HepG2 (cell line): ENCODE measurements around the gene HYPK. TPM values are rescaled to one million over a fixed set of nuclear protein-coding genes. Genes with fewer than 3 reads are reported as not detected.
A peak's percentile ranks its signal among the peaks of the same experiment; 100 is the strongest.

Experiments used
- BRCA1 ChIP-seq: sonication (generic); formaldehyde crosslinking; IDR thresholded peaks from 2 replicates; pipeline ENCODE4 v1.4.0; 2020; ENCODE audit warnings: missing genetic modification reagents
- CHD4 ChIP-seq: fragments of 200-600 bp; sonication (generic); IDR thresholded peaks from 2 replicates; pipeline ENCODE4 v1.7.0; 2017; ENCODE audit warnings: mild to moderate bottlenecking, low read length, borderline replicate concordance
- FOSL2 ChIP-seq: sonication (generic); formaldehyde crosslinking; IDR thresholded peaks from 2 replicates; pipeline ENCODE4 v1.4.0; 2020; ENCODE audit warnings: missing genetic modification reagents
- GABPB1 ChIP-seq: IDR thresholded peaks from 2 replicates; pipeline ENCODE4 v1.6.1; 2016; ENCODE audit warnings: mild to moderate bottlenecking, missing genetic modification reagents, moderate library complexity, missing compliant biosample characterization
- HDAC6 ChIP-seq: fragments of 200-600 bp; sonication (generic); IDR thresholded peaks from 2 replicates; pipeline ENCODE4 v1.7.0; 2017; ENCODE audit warnings: mild to moderate bottlenecking, antibody characterized with exemption, low read length, low read depth
- HMGA1 ChIP-seq: sonication (generic); formaldehyde crosslinking; conservative IDR thresholded peaks from 2 replicates; pipeline ENCODE4 v1.4.0; 2020; ENCODE audit warnings: missing genetic modification reagents
- KAT2B ChIP-seq: fragments of 150-350 bp; IDR thresholded peaks from 2 replicates; pipeline ENCODE4 v1.6.1; 2014; ENCODE audit warnings: low read depth, low read length, borderline replicate concordance
- KDM5A ChIP-seq: fragments of 200-600 bp; sonication (generic); IDR thresholded peaks from 2 replicates; pipeline ENCODE4 v1.7.0; 2018; ENCODE audit warnings: antibody characterized with exemption, mild to moderate bottlenecking, low read length, borderline replicate concordance
- MEIS1 ChIP-seq: sonication (generic); formaldehyde crosslinking; IDR thresholded peaks from 2 replicates; pipeline ENCODE4 v1.9.0; 2021; ENCODE audit warnings: mild to moderate bottlenecking, missing genetic modification reagents, moderate library complexity, borderline replicate concordance
- MIER2 ChIP-seq: IDR thresholded peaks from 2 replicates; pipeline ENCODE4 v1.6.1; 2016; ENCODE audit warnings: missing biosample characterization, missing genetic modification reagents
- MXD4 ChIP-seq: IDR thresholded peaks from 2 replicates; pipeline ENCODE4 v1.6.1; 2016; ENCODE audit warnings: mild to moderate bottlenecking, missing biosample characterization, missing genetic modification reagents
- RCOR2 ChIP-seq: IDR thresholded peaks from 2 replicates; pipeline ENCODE4 v1.6.1; 2016; ENCODE audit warnings: missing biosample characterization, missing genetic modification reagents
- SRF ChIP-seq: IDR thresholded peaks from 2 replicates; pipeline ENCODE4 v1.6.1; 2011; ENCODE audit warnings: mild to moderate bottlenecking, low read depth, low read length, moderate library complexity
- THYN1 ChIP-seq: sonication (generic); formaldehyde crosslinking; IDR thresholded peaks from 2 replicates; pipeline ENCODE4 v1.8.1; 2023; ENCODE audit warnings: low read depth, mild to moderate bottlenecking, moderate library complexity, missing genetic modification reagents, borderline replicate concordance
- WIZ ChIP-seq: sonication (generic); formaldehyde crosslinking; IDR thresholded peaks from 2 replicates; pipeline ENCODE4 v1.5.1; 2020; ENCODE audit warnings: mild to moderate bottlenecking, missing genetic modification reagents
- ZFYVE20 ChIP-seq: sonication (generic); formaldehyde crosslinking; IDR thresholded peaks from 2 replicates; pipeline ENCODE4 v1.8.0; 2023; ENCODE audit warnings: low read depth, mild to moderate bottlenecking, moderate library complexity, missing genetic modification reagents, borderline replicate concordance
- ZNF251 ChIP-seq: sonication (generic); formaldehyde crosslinking; IDR thresholded peaks from 2 replicates; pipeline ENCODE4 v1.9.0; 2021; ENCODE audit warnings: mild to moderate bottlenecking, missing genetic modification reagents
- ZNF331 ChIP-seq: sonication (generic); formaldehyde crosslinking; IDR thresholded peaks from 2 replicates; pipeline ENCODE4 v1.4.0; 2020; ENCODE audit warnings: missing genetic modification reagents
- ZNF431 ChIP-seq: sonication (generic); formaldehyde crosslinking; IDR thresholded peaks from 2 replicates; pipeline ENCODE4 v1.9.0; 2022; ENCODE audit warnings: missing genetic modification reagents, low read depth, mild to moderate bottlenecking, borderline replicate concordance
- ZNF629 ChIP-seq: sonication (generic); formaldehyde crosslinking; conservative IDR thresholded peaks from 2 replicates; pipeline ENCODE4 v1.5.0; 2020; ENCODE audit warnings: missing genetic modification reagents
- ZNF883 ChIP-seq: sonication (generic); formaldehyde crosslinking; IDR thresholded peaks from 2 replicates; pipeline ENCODE4 v1.5.1; 2020; ENCODE audit warnings: mild to moderate bottlenecking, missing genetic modification reagents; ENCODE audit errors: not compliant biosample characterization
- ZZZ3 ChIP-seq: sonication (generic); formaldehyde crosslinking; IDR thresholded peaks from 2 replicates; pipeline ENCODE4 v1.4.0; 2020; ENCODE audit warnings: missing genetic modification reagents, mild to moderate bottlenecking, borderline replicate concordance
- polyA plus RNA-seq, 8 experiments: library from polyadenylated mRNA; depleted of rRNA in 3 of 8; stranded (reverse) in 7 of 8; unstranded in 1 of 8; fragments of >200 nt; fragmentation: Illumina TruSeq in 4 of 8; extraction: Trizol in 4 of 8; gene quantifications; 2 replicates each; pipeline versions ENCODE4 v1.2.1 to v1.2.3, GENCODE V29; 2011 to 2016; ENCODE audit warnings: low read depth in 4 of 8, missing spikeins in 1 of 8, mixed read lengths in 1 of 8; ENCODE audit not compliant: insufficient read depth in 1 of 8
- total RNA-seq, 5 experiments: library from RNA; depleted of rRNA; stranded (reverse); fragments of >200 nt; fragmentation: Illumina TruSeq; extraction: Trizol; gene quantifications; 2 replicates each; pipeline ENCODE4 v1.2.3, GENCODE V29; 2016; ENCODE audit warnings: low read depth in 1 of 5
- TF ChIP-seq, protein P1 (sequence below): sonication (generic); formaldehyde crosslinking; IDR thresholded peaks from 2 replicates; pipeline ENCODE4 v1.4.0; 2020; ENCODE audit warnings: mild to moderate bottlenecking, missing genetic modification reagents
- TF ChIP-seq, protein P2 (sequence below): IDR thresholded peaks from 2 replicates; pipeline ENCODE4 v1.6.1; 2016; ENCODE audit warnings: missing biosample characterization, missing genetic modification reagents, low read depth
- TF ChIP-seq, protein P3 (sequence below): sonication (generic); formaldehyde crosslinking; IDR thresholded peaks from 2 replicates; pipeline ENCODE4 v1.8.1; 2023; ENCODE audit warnings: missing genetic modification reagents, inconsistent platforms, borderline replicate concordance
- TF ChIP-seq, protein P4 (sequence below): sonication (generic); formaldehyde crosslinking; IDR thresholded peaks from 2 replicates; pipeline ENCODE4 v1.5.0; 2020; ENCODE audit warnings: mild to moderate bottlenecking, missing genetic modification reagents

Gene HYPK
- total and polyA plus RNA-seq, 2 of the 13 experiments (the other 11 are each of a cell fraction or from before 2014, with no cell fraction given), result 13.5 to 16.5 TPM

DNA sequence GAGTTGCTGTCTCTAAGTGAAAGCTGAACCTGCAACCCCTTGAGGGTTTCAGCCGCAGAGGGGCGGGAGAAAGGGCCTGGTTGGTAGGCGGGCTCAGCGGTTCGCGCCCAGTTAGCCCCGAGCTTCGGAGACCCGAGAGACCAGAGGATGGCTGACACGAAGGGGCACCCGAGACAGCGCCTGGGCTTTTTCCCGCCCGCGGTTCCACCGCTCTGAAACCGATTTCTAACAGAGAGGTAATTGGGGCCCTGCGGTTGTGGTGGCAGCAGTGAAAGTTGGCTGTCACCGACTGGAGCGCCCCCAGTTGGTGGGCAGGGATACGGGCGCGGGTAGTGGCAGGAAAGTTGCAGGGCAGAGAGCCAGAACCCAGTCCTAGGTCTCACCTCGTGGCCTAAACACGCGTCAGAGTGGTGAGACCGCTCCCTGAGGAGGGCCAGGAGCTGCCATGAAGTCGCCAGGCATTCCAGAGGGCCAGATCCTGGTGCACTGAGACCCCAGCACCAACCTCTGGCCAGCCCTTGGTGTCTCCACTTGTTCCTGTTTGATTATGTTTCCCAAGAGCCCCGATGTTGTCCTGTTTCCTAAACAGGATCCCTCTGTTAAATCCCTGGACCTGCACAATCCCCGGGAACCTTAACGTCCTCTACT lies 23.0 kb upstream of the HYPK start (continued):
- peak; percentile 27 for TF ChIP-seq ZNF883 (CRISPR knock-in tag)
- TF ChIP-seq RCOR2 (CRISPR knock-in tag), result no peak
- TF ChIP-seq HDAC6, result no peak
- TF ChIP-seq KDM5A, result no peak
- TF ChIP-seq MEIS1, result peak; percentile 61
- no peak for TF ChIP-seq CHD4
- TF ChIP-seq, protein P1, sequence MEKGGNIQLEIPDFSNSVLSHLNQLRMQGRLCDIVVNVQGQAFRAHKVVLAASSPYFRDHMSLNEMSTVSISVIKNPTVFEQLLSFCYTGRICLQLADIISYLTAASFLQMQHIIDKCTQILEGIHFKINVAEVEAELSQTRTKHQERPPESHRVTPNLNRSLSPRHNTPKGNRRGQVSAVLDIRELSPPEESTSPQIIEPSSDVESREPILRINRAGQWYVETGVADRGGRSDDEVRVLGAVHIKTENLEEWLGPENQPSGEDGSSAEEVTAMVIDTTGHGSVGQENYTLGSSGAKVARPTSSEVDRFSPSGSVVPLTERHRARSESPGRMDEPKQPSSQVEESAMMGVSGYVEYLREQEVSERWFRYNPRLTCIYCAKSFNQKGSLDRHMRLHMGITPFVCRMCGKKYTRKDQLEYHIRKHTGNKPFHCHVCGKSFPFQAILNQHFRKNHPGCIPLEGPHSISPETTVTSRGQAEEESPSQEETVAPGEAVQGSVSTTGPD (CRISPR knock-in tag), result no peak
- TF ChIP-seq MXD4, result no peak
- TF ChIP-seq ZNF331 (CRISPR knock-in tag), result 0 out of 2 replicates have a peak, but pooled peaks have one; percentile 43
- TF ChIP-seq ZNF629 (CRISPR knock-in tag), result no peak
- TF ChIP-seq FOSL2, result 0 out of 2 replicates have a peak, but pooled peaks have one; percentile 16
- no peak for TF ChIP-seq ZFYVE20 (CRISPR knock-in tag)
- no peak for TF ChIP-seq KAT2B
- TF ChIP-seq BRCA1 (CRISPR knock-in tag), result no peak
- TF ChIP-seq, protein P2, sequence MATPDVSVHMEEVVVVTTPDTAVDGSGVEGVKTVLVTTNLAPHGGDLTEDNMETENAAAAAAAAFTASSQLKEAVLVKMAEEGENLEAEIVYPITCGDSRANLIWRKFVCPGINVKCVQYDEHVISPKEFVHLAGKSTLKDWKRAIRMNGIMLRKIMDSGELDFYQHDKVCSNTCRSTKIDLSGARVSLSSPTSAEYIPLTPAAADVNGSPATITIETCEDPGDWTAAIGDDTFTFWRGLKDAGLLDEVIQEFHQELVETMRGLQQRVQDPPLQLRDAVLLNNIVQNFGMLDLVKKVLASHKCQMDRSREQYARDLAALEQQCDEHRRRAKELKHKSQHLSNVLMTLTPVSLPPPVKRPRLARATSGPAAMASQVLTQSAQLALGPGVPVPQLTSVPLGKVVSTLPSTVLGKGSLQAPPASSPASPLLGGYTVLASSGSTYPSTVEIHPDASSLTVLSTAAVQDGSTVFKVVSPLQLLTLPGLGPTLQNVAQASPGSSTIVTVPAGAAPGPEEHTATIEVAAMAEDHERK, result no peak
- TF ChIP-seq ZNF251 (CRISPR knock-in tag), result 0 out of 2 replicates have a peak, but pooled peaks have one; percentile 65
- no peak for TF ChIP-seq SRF
- TF ChIP-seq HMGA1 (CRISPR knock-in tag), result no peak
- TF ChIP-seq, protein P3, sequence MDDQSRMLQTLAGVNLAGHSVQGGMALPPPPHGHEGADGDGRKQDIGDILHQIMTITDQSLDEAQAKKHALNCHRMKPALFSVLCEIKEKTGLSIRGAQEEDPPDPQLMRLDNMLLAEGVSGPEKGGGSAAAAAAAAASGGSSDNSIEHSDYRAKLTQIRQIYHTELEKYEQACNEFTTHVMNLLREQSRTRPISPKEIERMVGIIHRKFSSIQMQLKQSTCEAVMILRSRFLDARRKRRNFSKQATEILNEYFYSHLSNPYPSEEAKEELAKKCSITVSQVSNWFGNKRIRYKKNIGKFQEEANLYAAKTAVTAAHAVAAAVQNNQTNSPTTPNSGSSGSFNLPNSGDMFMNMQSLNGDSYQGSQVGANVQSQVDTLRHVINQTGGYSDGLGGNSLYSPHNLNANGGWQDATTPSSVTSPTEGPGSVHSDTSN (CRISPR knock-in tag), result no peak
- peak; percentile 46; the same call in 1 of the 2 replicates for TF ChIP-seq ZZZ3 (CRISPR knock-in tag)
- TF ChIP-seq WIZ (CRISPR knock-in tag), result no peak
- TF ChIP-seq, protein P4, sequence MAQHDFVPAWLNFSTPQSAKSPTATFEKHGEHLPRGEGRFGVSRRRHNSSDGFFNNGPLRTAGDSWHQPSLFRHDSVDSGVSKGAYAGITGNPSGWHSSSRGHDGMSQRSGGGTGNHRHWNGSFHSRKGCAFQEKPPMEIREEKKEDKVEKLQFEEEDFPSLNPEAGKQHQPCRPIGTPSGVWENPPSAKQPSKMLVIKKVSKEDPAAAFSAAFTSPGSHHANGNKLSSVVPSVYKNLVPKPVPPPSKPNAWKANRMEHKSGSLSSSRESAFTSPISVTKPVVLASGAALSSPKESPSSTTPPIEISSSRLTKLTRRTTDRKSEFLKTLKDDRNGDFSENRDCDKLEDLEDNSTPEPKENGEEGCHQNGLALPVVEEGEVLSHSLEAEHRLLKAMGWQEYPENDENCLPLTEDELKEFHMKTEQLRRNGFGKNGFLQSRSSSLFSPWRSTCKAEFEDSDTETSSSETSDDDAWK, result no peak
- no peak for TF ChIP-seq THYN1
- TF ChIP-seq MIER2 (CRISPR knock-in tag), result no peak
- TF ChIP-seq ZNF431 (CRISPR knock-in tag), result 0 out of 2 replicates have a peak, but pooled peaks have one; percentile 4
- TF ChIP-seq GABPB1 (CRISPR knock-in tag), result no peak; the same call in 1 of the 2 replicates
